K562 treated with DMSO at 1 percent for 12 hours (cell line): ENCODE data around the gene VPS33B. TPM values are rescaled to one million over a fixed set of nuclear protein-coding genes. Genes with fewer than 3 reads are reported as not detected.

Experiments
- total RNA-seq: library from RNA; unstranded; fragments of 300-600 nt; gene quantifications from 2 replicates; pipeline ENCODE4 v1.2.3, GENCODE V29; 2022; ENCODE audit not compliant: insufficient read depth

VPS33B gene
- total RNA-seq = 22.5 and 23.0 TPM in 2 replicates

DNA sequence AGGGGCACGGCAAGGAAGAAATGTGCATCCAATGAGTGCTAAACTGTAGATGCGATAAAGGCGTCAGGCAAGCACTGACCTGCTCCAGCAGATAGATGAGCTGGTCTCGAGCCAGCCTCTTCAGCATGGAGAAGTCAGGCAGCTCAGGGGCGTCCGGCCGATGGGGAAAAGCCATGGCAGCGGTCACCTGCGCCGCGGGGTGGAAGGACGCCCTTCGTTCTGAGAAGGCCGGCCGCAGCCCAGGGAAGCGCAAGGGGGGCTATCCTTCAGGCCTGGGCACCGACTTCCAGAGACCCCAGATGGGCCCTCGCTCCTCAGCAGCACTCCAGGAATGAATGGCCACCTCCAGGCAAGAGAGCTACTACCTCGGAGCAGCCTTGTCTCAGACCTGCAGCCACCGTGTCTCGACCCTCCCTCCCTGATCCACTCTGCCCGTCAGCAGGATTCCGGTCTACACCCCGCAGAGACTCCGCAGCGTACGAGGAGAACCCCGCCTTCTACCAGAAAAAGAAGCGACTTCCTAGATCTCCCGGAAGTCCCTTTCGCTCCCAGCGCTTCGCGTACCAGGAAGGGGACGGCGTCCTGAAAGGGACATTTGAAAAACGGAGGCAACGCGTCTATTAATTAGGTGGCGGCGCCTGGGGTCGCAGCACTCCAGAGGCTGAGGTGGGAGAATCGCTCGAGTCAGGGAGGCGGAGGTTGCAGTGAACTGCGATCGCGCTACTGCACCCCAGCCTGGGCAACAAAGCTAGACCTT is at the start of gene VPS33B:
VPS33B (minus strand) TSS at position 520 of the 757 bp plus-strand sequence; CDS start at position 175, 345 bp downstream.

DNA sequence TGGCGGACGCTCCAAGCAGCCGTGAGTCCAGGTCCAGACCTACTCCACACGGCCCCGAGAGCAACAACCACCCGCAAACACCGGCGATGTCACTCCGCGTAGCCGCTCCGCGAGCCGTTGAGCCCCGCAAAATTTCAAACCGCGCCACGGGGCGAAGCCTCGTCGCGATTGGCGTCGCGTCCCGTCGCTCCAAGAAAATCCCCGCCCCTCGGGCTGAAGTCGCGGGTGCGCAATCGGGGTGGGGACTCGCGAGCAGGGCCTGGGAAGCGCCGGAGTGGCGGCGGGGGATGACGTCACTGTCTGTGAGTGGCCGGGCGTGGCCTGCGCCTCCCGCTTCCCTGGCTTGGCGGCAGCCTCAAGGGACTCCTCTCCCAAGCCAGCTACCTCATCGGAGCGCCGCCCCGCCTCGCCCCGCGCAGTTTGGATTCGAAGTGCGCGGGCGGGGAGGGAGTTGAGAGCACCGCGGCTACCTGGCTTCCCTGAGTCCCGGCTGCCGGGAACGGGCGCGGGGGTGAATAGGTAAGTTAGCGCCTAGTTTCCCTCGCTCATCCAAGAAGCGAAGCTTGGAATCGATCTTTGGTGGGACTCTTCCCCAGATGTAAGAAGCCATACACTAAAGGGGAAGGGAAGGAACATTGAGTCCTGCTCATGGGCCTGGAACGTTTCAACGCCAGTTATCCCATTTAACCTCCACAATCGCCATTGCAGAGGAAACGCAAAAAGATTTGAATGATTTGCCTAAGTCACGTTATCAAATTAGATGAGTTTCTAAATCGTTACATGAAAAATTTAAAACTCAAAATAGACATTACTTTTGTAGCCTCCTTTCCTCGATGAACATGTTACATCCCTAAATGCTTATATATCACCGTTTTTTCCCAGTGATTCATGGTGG is 27.7 kb downstream of the VPS33B start, which contains the start of gene PRC1:
PRC1 (minus strand) TSS at position 119 of the 895 bp plus-strand sequence; CDS start at position 1, 118 bp downstream.

DNA sequence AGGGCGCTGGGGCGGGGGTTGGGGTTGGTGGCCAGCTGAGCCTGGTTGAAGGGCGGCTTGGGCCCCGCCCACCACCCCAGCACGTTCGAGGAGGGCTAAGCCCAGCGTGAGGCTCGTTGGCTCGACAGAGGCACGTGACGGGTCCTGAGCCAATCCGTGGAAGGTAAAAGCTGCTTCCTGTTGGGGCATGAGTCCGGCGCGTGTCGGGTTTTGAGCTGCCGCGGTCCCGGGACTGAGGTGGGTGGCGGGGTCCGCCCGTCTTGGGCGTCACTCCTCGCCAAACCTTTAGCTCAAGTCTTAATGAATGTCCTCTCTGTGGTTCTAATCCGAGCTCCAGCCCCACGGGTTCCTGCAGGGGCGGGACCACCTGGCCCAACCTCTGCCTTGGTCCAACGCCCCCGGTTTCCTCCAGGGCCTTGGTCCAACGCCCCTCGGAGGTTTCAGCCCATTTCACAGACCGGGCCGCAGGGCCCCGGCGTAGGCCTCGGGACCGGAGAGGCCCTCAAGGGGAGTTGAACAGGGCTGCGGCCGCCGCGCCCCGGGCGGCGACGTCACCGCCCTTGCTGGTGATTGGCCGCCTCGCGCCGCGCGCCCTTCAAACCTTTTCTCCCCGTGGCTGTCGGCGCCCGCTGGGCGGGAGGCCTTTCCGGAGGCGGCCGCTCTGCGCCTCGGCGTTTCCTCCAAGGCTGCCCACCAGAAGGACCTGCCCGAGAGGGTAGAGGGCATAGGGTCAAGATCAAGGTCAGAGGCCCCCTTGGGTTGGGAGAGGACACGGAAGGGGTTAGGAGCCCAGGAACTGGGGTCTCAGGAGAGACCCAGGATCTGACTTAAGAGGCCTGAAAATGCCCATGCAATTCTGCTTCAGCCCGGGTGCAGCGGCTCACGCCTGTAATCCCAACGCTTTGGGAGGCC is 67.4 kb downstream of the VPS33B start, which contains the start of gene RCCD1:
RCCD1 (plus strand) TSS at position 173 of the 912 bp plus-strand sequence. CDS start 1,851 bp downstream, outside the sequence.

Other genes with a start within 250 kb of the VPS33B start
- gene FURIN, start 154.0 kb downstream of the VPS33B start, total RNA-seq = 54.5 and 102 TPM in 2 replicates
- 2.1 and 5.3 TPM in 2 replicates for gene FES, start 138.1 kb downstream of the VPS33B start, total RNA-seq
- 30.1 and 123 TPM in 2 replicates for gene MAN2A2, start 119.3 kb downstream of the VPS33B start, total RNA-seq
- 19.7 and 25.1 TPM in 2 replicates for gene HDDC3, start 90.0 kb downstream of the VPS33B start, total RNA-seq
- 61.1 and 85.4 TPM in 2 replicates for gene UNC45A, start 87.3 kb downstream of the VPS33B start, total RNA-seq
- 26.0 and 40.5 TPM in 2 replicates for gene RCCD1, start 67.7 kb downstream of the VPS33B start, total RNA-seq
- 134 and 197 TPM in 2 replicates for gene PRC1, start 28.1 kb downstream of the VPS33B start, total RNA-seq
- gene SV2B, start 77.7 kb upstream of the VPS33B start, total RNA-seq = 0.10 and 0.35 TPM in 2 replicates